ENCODE results near the gene MDGA2.
"Not testable (repeated sequence)": the region's sequence is repeated elsewhere in the genome, so short reads cannot be mapped to it uniquely, and the experiment has no call there.

Gene MDGA2

GRCh38 chr14:47302121-47302520 lies 373.3 kb downstream of the MDGA2 start:
- no peak for DNase-seq

- no peak for DNase-seq
Observed at GRCh38 chr14:47300796-47301195, 374.6 kb downstream of the MDGA2 start.

- no peak for DNase-seq
Observed at GRCh38 chr14:47297374-47297773, 378.0 kb downstream of the MDGA2 start.

- DNase-seq: no peak
Observed at GRCh38 chr14:47284283-47284682, 391.1 kb downstream of the MDGA2 start.

GRCh38 chr14:47281761-47282160 lies 393.6 kb downstream of the MDGA2 start:
- DNase-seq: not testable (repeated sequence)

GRCh38 chr14:47278233-47278842 lies 397.1 kb downstream of the MDGA2 start:
- DNase-seq: no peak

GRCh38 chr14:47277703-47278102 lies 397.7 kb downstream of the MDGA2 start:
- DNase-seq: no peak

- no peak for DNase-seq
Observed at GRCh38 chr14:47276931-47277330, 398.5 kb downstream of the MDGA2 start.

GRCh38 chr14:47273939-47274338 lies 401.5 kb downstream of the MDGA2 start:
- DNase-seq: no peak

GRCh38 chr14:47270715-47271114 lies 404.7 kb downstream of the MDGA2 start:
- DNase-seq: no peak

- DNase-seq: no peak
Observed at GRCh38 chr14:47269756-47270492, 405.5 kb downstream of the MDGA2 start.

- DNase-seq: no peak
Observed at GRCh38 chr14:47264842-47265241, 410.6 kb downstream of the MDGA2 start.

- DNase-seq: no peak
Observed at GRCh38 chr14:47262801-47263200, 412.6 kb downstream of the MDGA2 start.

GRCh38 chr14:47261350-47261749 lies 414.1 kb downstream of the MDGA2 start:
- no peak for DNase-seq

- no peak for DNase-seq
Observed at GRCh38 chr14:47259796-47260195, 415.6 kb downstream of the MDGA2 start.

- DNase-seq: no peak
Observed at GRCh38 chr14:47257013-47257412, 418.4 kb downstream of the MDGA2 start.

GRCh38 chr14:47252802-47253201 lies 422.6 kb downstream of the MDGA2 start:
- no peak for DNase-seq

GRCh38 chr14:47246367-47246766 lies 429.0 kb downstream of the MDGA2 start:
- DNase-seq: no peak

GRCh38 chr14:47242579-47242978 lies 432.8 kb downstream of the MDGA2 start:
- not testable (repeated sequence) for DNase-seq

GRCh38 chr14:47240748-47241437 lies 434.5 kb downstream of the MDGA2 start:
- DNase-seq: no peak

- DNase-seq: no peak
Observed at GRCh38 chr14:47235619-47236018, 439.8 kb downstream of the MDGA2 start.

- no peak for DNase-seq
Observed at GRCh38 chr14:47226877-47227520, 448.4 kb downstream of the MDGA2 start.

GRCh38 chr14:47223656-47224055 lies 451.7 kb downstream of the MDGA2 start:
- no peak for DNase-seq

GRCh38 chr14:47220096-47220495 lies 455.3 kb downstream of the MDGA2 start:
- no peak for DNase-seq

Measured in activated CD4-positive, CD25-positive, alpha-beta regulatory T cell (primary cell).